ENCODE measurements around the gene RLBP1.
A peak's percentile ranks its signal among the peaks of the same experiment; 100 is the strongest.
"Not testable (repeated sequence)": the region's sequence is repeated elsewhere in the genome, so short reads cannot be mapped to it uniquely, and the experiment has no call there.

Gene RLBP1

GRCh38 chr15:89221543-89221942 is at the start of gene RLBP1:
RLBP1 (minus strand) TSS chr15:89221579; CDS start chr15:89218975, 2,604 bp downstream.
- no peaks in the 10 kb centered on the region for H3K4me1 ChIP-seq (ENCODE audit: control insufficient read depth, insufficient read depth, low read length)
- no peak within 1 kb of the TSS for H3K4me3 ChIP-seq (ENCODE audit: low read length in 2 of 2)
- no peak within 1 kb of the TSS for H3K27ac ChIP-seq (ENCODE audit: low read length)

GRCh38 chr15:89250142-89250541 is 28.8 kb upstream of the RLBP1 start:
- not testable (repeated sequence) for H3K27me3 ChIP-seq (ENCODE audit: control insufficient read depth in 1 of 2, insufficient read depth in 2 of 2, low read length in 2 of 2); H3K36me3 ChIP-seq (ENCODE audit: control insufficient read depth in 2 of 2, insufficient read depth in 2 of 2, low read length in 2 of 2); H3K9me3 ChIP-seq (ENCODE audit: control insufficient read depth in 2 of 2, low read length in 2 of 2); H3K4me1 ChIP-seq (ENCODE audit: control insufficient read depth, insufficient read depth, low read length); H3K4me3 ChIP-seq (ENCODE audit: low read length in 2 of 2); H3K27ac ChIP-seq (ENCODE audit: low read length); H3K9ac ChIP-seq (ENCODE audit: low read length in 2 of 2)

More at GRCh38 chr15:89221543-89221942, at the start of gene RLBP1:
- H3K27me3 ChIP-seq (ENCODE audit: control insufficient read depth in 1 of 2, insufficient read depth in 2 of 2, low read length in 2 of 2): no peaks in the 10 kb centered on the region
- H3K9me3 ChIP-seq (ENCODE audit: control insufficient read depth in 2 of 2, low read length in 2 of 2): no peaks in the 10 kb centered on the region
- H3K9ac ChIP-seq (ENCODE audit: low read length in 2 of 2): no peak within 1 kb of the TSS
- no peaks in the 10 kb centered on the region for H3K36me3 ChIP-seq (ENCODE audit: control insufficient read depth in 2 of 2, insufficient read depth in 2 of 2, low read length in 2 of 2)

- Histone ChIP-seq H3K27me3 (ENCODE audit: control insufficient read depth in 1 of 2, insufficient read depth in 2 of 2, low read length in 2 of 2) (no peaks in the 10 kb centered on the region), H3K36me3 (ENCODE audit: control insufficient read depth in 2 of 2, insufficient read depth in 2 of 2, low read length in 2 of 2) (no peaks in the 10 kb centered on the region), H3K4me1 (ENCODE audit: control insufficient read depth, insufficient read depth, low read length) (peaks cover 6% of the 10 kb centered on the region), H3K4me3 (ENCODE audit: low read length in 2 of 2) (no peak overlapping the region), H3K9me3 (ENCODE audit: control insufficient read depth in 2 of 2, low read length in 2 of 2) (no peaks in the 10 kb centered on the region), H3K9ac (ENCODE audit: low read length in 2 of 2) (no peak overlapping the region), H3K27ac (ENCODE audit: low read length) (no peak overlapping the region)
Measured at GRCh38 chr15:89248584-89248983, 27.2 kb upstream of the RLBP1 start.

GRCh38 chr15:89247446-89247845 is 26.1 kb upstream of the RLBP1 start:
- Histone ChIP-seq H3K9me3 (ENCODE audit: control insufficient read depth in 2 of 2, low read length in 2 of 2) (no peaks in the 10 kb centered on the region), H3K27ac (ENCODE audit: low read length) (no peak overlapping the region), H3K27me3 (ENCODE audit: control insufficient read depth in 1 of 2, insufficient read depth in 2 of 2, low read length in 2 of 2) (no peaks in the 10 kb centered on the region), H3K9ac (ENCODE audit: low read length in 2 of 2) (no peak overlapping the region), H3K36me3 (ENCODE audit: control insufficient read depth in 2 of 2, insufficient read depth in 2 of 2, low read length in 2 of 2) (no peaks in the 10 kb centered on the region), H3K4me3 (ENCODE audit: low read length in 2 of 2) (no peak overlapping the region), H3K4me1 (ENCODE audit: control insufficient read depth, insufficient read depth, low read length) (peaks cover 13% of the 10 kb centered on the region)

GRCh38 chr15:89244574-89244903 is 23.2 kb upstream of the RLBP1 start:
- H3K9ac ChIP-seq (ENCODE audit: low read length in 2 of 2): peak overlapping the region; percentile 71 to 81
- H3K36me3 ChIP-seq (ENCODE audit: control insufficient read depth in 2 of 2, insufficient read depth in 2 of 2, low read length in 2 of 2): no peaks in the 10 kb centered on the region
- peaks cover 13% of the 10 kb centered on the region for H3K4me1 ChIP-seq (ENCODE audit: control insufficient read depth, insufficient read depth, low read length)
- H3K27me3 ChIP-seq (ENCODE audit: control insufficient read depth in 1 of 2, insufficient read depth in 2 of 2, low read length in 2 of 2): no peaks in the 10 kb centered on the region
- no peak overlapping the region for H3K27ac ChIP-seq (ENCODE audit: low read length)
- no peaks in the 10 kb centered on the region for H3K9me3 ChIP-seq (ENCODE audit: control insufficient read depth in 2 of 2, low read length in 2 of 2)
- peak overlapping the region; percentile 86 to 98 for H3K4me3 ChIP-seq (ENCODE audit: low read length in 2 of 2)

DNA sequence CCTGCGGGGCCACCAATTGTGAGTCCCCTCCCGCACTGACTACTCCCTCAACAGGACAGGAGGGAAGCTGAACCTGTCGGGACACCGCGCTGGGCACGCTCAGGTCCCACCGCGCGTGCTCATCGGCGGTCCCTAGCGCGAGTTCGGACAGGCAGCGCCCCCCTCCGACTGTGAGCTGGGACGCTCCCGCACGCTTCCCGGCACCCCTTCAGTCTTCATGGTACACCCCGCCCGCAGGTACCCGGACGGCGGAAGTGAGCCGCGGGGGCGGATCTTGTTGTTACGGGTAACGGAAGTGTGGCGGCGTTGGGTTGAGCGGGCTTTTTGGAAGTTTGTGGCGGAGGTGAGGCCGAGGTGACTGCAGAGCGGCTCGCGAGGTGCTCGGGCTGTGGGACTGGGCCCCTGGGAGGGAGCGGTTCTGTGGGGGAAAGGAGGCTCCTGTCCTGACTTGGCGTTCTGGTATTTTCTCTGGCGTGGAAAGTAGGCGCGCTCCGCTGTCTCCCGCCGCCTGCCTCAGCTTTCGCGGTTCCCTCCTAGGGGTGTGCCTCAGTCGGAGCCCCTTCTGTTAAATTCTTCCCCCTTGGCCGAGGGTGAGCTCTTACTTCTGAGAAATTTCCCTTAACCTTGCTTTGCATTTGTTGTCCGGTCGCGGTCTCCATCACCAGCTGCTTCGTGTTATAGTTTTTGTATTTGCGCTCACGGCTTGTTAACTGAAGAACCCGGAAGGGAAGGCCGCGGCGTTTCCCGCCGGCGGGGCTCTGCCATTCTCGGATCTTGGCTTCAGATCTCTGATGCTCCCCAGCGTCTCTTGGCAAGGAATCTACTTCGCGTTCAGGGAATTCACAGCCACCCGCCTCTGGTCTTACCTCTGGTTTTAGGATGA is 22.6 kb upstream of the RLBP1 start, which contains the start of gene FANCI:
FANCI (plus strand) TSS at position 289 of the 883 bp plus-strand sequence. CDS start 3,669 bp downstream, outside the sequence.
- H3K27ac ChIP-seq (ENCODE audit: low read length): no peak within 1 kb of the TSS
- no peaks in the 10 kb centered on the region for H3K27me3 ChIP-seq (ENCODE audit: control insufficient read depth in 1 of 2, insufficient read depth in 2 of 2, low read length in 2 of 2)
- peak within 1 kb of the TSS; percentile 81 to 82 for H3K9ac ChIP-seq (ENCODE audit: low read length in 2 of 2)

DNA sequence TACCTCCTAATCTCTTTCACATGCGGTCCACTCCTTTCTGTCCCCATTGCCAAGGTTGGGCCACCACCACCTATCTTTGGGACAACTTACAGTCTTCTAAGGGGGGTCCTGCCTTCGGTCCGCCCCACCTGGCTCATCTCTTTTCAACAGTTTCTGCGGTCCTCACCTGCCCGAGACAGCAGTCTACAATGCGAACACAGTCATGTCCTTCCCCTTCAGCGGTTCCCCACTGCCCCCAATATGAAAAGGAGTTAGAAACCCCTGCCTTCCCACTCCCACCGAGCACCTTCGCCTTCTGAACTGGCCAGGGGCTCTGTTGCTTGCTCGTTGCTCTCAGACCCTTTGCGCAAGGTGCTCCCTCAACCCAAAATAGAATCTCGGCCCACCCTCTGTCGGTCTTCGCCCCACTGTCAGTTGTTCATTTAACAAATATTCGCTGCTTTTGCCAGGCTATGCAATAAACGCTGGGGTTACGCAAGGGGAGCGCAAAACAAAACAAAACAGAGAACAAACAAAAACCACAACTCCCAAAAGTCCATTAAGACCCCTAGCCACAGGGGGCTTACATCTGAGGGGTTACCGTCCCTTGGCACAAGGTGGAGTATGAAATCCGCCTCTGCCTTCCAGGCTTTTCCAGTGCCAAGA is 21.8 kb upstream of the RLBP1 start:
- no peak overlapping the region for H3K27ac ChIP-seq (ENCODE audit: low read length)
- H3K9ac ChIP-seq (ENCODE audit: low read length in 2 of 2): peak overlapping the region; percentile 81 to 82
- peak overlapping the region; percentile 86 to 98 for H3K4me3 ChIP-seq (ENCODE audit: low read length in 2 of 2)
- H3K36me3 ChIP-seq (ENCODE audit: control insufficient read depth in 2 of 2, insufficient read depth in 2 of 2, low read length in 2 of 2): no peaks in the 10 kb centered on the region
- H3K9me3 ChIP-seq (ENCODE audit: control insufficient read depth in 2 of 2, low read length in 2 of 2): no peaks in the 10 kb centered on the region
- peaks cover 13% of the 10 kb centered on the region for H3K4me1 ChIP-seq (ENCODE audit: control insufficient read depth, insufficient read depth, low read length)
- H3K27me3 ChIP-seq (ENCODE audit: control insufficient read depth in 1 of 2, insufficient read depth in 2 of 2, low read length in 2 of 2): no peaks in the 10 kb centered on the region

More for the DNA sequence above, 22.6 kb upstream of the RLBP1 start, which contains the start of gene FANCI:
- Histone ChIP-seq H3K4me1 (ENCODE audit: control insufficient read depth, insufficient read depth, low read length) (peaks cover 13% of the 10 kb centered on the region), H3K9me3 (ENCODE audit: control insufficient read depth in 2 of 2, low read length in 2 of 2) (no peaks in the 10 kb centered on the region), H3K36me3 (ENCODE audit: control insufficient read depth in 2 of 2, insufficient read depth in 2 of 2, low read length in 2 of 2) (no peaks in the 10 kb centered on the region), H3K4me3 (ENCODE audit: low read length in 2 of 2) (peak within 1 kb of the TSS; percentile 86 to 98)

- H3K4me3 ChIP-seq (ENCODE audit: low read length in 2 of 2); H3K9me3 ChIP-seq (ENCODE audit: control insufficient read depth in 2 of 2, low read length in 2 of 2); H3K27me3 ChIP-seq (ENCODE audit: control insufficient read depth in 1 of 2, insufficient read depth in 2 of 2, low read length in 2 of 2); H3K9ac ChIP-seq (ENCODE audit: low read length in 2 of 2); H3K36me3 ChIP-seq (ENCODE audit: control insufficient read depth in 2 of 2, insufficient read depth in 2 of 2, low read length in 2 of 2); H3K27ac ChIP-seq (ENCODE audit: low read length): not testable (repeated sequence)
- peaks cover 13% of the 10 kb centered on the region for H3K4me1 ChIP-seq (ENCODE audit: control insufficient read depth, insufficient read depth, low read length)
Measured at GRCh38 chr15:89239883-89240810, 18.8 kb upstream of the RLBP1 start.

DNA sequence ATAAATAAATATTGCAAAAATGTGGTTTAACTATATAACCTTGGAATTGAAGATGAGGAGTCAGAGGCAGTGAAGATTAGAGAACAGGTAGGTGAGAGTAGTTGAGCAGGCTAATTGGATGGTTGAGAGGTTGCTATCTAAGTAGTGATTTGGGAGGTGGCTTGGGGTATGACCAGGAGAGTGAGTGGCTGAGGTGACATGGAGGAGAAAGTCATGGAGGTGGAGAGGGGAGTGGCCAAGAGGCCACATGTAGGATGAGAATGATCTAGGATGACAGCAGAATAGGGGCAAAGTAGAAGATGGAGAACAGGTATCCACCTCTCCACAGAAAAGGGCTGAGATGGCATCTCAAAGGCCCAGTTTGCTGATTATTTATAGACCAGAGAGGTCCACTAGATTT is 10.5 kb upstream of the RLBP1 start:
- Histone ChIP-seq H3K4me1 (ENCODE audit: control insufficient read depth, insufficient read depth, low read length) (no peaks in the 10 kb centered on the region), H3K27me3 (ENCODE audit: control insufficient read depth in 1 of 2, insufficient read depth in 2 of 2, low read length in 2 of 2) (no peaks in the 10 kb centered on the region), H3K9me3 (ENCODE audit: control insufficient read depth in 2 of 2, low read length in 2 of 2) (no peaks in the 10 kb centered on the region), H3K4me3 (ENCODE audit: low read length in 2 of 2) (no peak overlapping the region), H3K9ac (ENCODE audit: low read length in 2 of 2) (no peak overlapping the region), H3K36me3 (ENCODE audit: control insufficient read depth in 2 of 2, insufficient read depth in 2 of 2, low read length in 2 of 2) (no peaks in the 10 kb centered on the region), H3K27ac (ENCODE audit: low read length) (no peak overlapping the region)

DNA sequence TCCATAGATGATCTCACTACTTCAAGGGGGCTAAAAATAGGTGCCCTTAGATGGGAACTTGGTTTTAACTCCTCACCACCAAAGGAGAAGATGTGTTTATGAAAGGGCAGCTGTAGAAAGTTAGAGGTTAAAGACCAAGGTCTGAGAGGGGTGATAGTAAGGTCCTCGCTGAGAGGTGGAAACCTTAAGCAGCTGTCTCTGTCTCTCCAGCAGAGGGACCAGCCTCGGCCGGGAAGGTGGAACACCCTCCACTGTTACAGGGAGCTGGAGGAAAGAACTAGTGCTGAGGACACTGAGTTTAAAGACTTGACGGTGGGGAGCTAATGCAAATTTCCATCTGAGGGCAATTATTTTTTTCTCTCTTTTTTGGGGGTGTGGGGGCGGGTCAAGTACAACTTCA is 8.9 kb upstream of the RLBP1 start:
- Histone ChIP-seq H3K4me3 (ENCODE audit: low read length in 2 of 2) (no peak overlapping the region), H3K4me1 (ENCODE audit: control insufficient read depth, insufficient read depth, low read length) (no peaks in the 10 kb centered on the region), H3K27ac (ENCODE audit: low read length) (no peak overlapping the region), H3K9ac (ENCODE audit: low read length in 2 of 2) (no peak overlapping the region), H3K27me3 (ENCODE audit: control insufficient read depth in 1 of 2, insufficient read depth in 2 of 2, low read length in 2 of 2) (no peaks in the 10 kb centered on the region), H3K36me3 (ENCODE audit: control insufficient read depth in 2 of 2, insufficient read depth in 2 of 2, low read length in 2 of 2) (no peaks in the 10 kb centered on the region), H3K9me3 (ENCODE audit: control insufficient read depth in 2 of 2, low read length in 2 of 2) (no peaks in the 10 kb centered on the region)
